Measurements from ENCODE around the gene QPCT. TPM values are rescaled to one million over a fixed set of nuclear protein-coding genes. Genes with fewer than 3 reads are reported as not detected.

QPCT gene
- total RNA-seq, 4 donors from 2014 or later = 1.5 to 4.8 (median 3.1) TPM

DNA sequence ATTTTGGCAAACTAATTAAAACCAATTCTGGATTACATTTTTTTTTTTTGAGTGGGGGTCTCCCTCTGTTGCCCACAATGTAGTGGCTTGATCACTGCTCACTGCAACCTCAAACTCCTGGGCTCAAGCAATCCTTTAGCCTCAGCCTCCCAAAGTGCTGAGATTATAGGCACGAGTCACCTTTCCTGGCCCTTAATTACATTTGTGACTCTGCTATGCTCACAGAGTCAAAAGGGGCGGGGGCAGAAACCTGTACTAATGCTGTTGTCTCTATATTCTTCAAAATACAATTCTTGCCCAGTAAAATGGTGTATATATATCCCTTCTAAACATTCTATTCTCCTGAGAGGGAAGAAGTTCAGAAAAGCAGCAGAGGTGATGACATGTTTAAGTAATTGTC lies 43.0 kb upstream of the QPCT start:
- Histone ChIP-seq H3K36me3 (peaks cover 0 to 8% (median 0%) of the 10 kb centered on the region in 3 donors), H3K4me3 (no peak overlapping the region), H3K27me3 (no peaks in the 10 kb centered on the region), H3K9me3 (no peaks in the 10 kb centered on the region), H3K4me1 (peaks cover 0 to 31% (median 4%) of the 10 kb centered on the region in 4 donors), H3K27ac (peak overlapping the region in 1 of 4 donors; percentile 29)
- no peak for TF ChIP-seq EP300 (IDR thresholded peaks at IDR 0.05)
- WGBS, 2 donors = 60 to 74% methylated on average over 2 of the region's 2 CpGs
- DNase-seq (ENCODE audit: low spot score in 2 of 2) = no peak

GRCh38 chr2:37302701-37303252 lies 41.7 kb upstream of the QPCT start:
- DNase-seq (ENCODE audit: low spot score in 2 of 2) = no peak
- 95 to 99% methylated on average over 9 of the region's 9 CpGs for WGBS, 2 donors
- TF ChIP-seq, protein P1, sequence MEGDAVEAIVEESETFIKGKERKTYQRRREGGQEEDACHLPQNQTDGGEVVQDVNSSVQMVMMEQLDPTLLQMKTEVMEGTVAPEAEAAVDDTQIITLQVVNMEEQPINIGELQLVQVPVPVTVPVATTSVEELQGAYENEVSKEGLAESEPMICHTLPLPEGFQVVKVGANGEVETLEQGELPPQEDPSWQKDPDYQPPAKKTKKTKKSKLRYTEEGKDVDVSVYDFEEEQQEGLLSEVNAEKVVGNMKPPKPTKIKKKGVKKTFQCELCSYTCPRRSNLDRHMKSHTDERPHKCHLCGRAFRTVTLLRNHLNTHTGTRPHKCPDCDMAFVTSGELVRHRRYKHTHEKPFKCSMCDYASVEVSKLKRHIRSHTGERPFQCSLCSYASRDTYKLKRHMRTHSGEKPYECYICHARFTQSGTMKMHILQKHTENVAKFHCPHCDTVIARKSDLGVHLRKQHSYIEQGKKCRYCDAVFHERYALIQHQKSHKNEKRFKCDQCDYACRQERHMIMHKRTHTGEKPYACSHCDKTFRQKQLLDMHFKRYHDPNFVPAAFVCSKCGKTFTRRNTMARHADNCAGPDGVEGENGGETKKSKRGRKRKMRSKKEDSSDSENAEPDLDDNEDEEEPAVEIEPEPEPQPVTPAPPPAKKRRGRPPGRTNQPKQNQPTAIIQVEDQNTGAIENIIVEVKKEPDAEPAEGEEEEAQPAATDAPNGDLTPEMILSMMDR (IDR thresholded peaks at IDR 0.05) = no peak
- no peak for TF ChIP-seq EP300 (IDR thresholded peaks at IDR 0.05)
- no peak for TF ChIP-seq POLR2A (IDR thresholded peaks at IDR 0.05)

GRCh38 chr2:37306024-37306423 lies 38.4 kb upstream of the QPCT start:
- H3K4me3 ChIP-seq = no peak overlapping the region
- no peaks in the 10 kb centered on the region for H3K9me3 ChIP-seq
- no peak for DNase-seq (ENCODE audit: low spot score in 2 of 2)
- no peaks in the 10 kb centered on the region for H3K27me3 ChIP-seq
- TF ChIP-seq, protein P1 (IDR thresholded peaks at IDR 0.05) = no peak
- TF ChIP-seq EP300 (IDR thresholded peaks at IDR 0.05) (no peak), POLR2A (IDR thresholded peaks at IDR 0.05) (no peak)
- peaks cover 0 to 8% (median 0%) of the 10 kb centered on the region in 3 donors for H3K36me3 ChIP-seq
- WGBS, 2 donors = 67 to 71% methylated on average over 3 of the region's 3 CpGs
- peaks cover 0 to 58% (median 4%) of the 10 kb centered on the region in 4 donors for H3K4me1 ChIP-seq
- H3K27ac ChIP-seq = peak overlapping the region in 1 of 4 donors; percentile 33

More at GRCh38 chr2:37302701-37303252, 41.7 kb upstream of the QPCT start:
- Histone ChIP-seq H3K27ac (no peak overlapping the region), H3K27me3 (no peaks in the 10 kb centered on the region), H3K9me3 (no peaks in the 10 kb centered on the region), H3K36me3 (peaks cover 0 to 8% (median 0%) of the 10 kb centered on the region in 3 donors), H3K4me3 (no peak overlapping the region), H3K4me1 (peaks cover 0 to 45% (median 4%) of the 10 kb centered on the region in 4 donors)

- Histone ChIP-seq H3K4me1 (peaks cover 0 to 59% (median 4%) of the 10 kb centered on the region in 4 donors), H3K9me3 (no peaks in the 10 kb centered on the region), H3K36me3 (peaks cover 0 to 8% (median 0%) of the 10 kb centered on the region in 3 donors), H3K27ac (peak overlapping the region in 1 of 4 donors; percentile 14), H3K4me3 (no peak overlapping the region), H3K27me3 (no peaks in the 10 kb centered on the region)
- WGBS, 2 donors = 49 to 71% methylated on average over 2 of the region's 2 CpGs
- no peak for TF ChIP-seq EP300 (IDR thresholded peaks at IDR 0.05)
- TF ChIP-seq POLR2A (IDR thresholded peaks at IDR 0.05) = no peak
- TF ChIP-seq, protein P1 (IDR thresholded peaks at IDR 0.05) = no peak
- no peak for DNase-seq (ENCODE audit: low spot score in 2 of 2)
Measured at GRCh38 chr2:37307500-37307899, 36.9 kb upstream of the QPCT start.

DNA sequence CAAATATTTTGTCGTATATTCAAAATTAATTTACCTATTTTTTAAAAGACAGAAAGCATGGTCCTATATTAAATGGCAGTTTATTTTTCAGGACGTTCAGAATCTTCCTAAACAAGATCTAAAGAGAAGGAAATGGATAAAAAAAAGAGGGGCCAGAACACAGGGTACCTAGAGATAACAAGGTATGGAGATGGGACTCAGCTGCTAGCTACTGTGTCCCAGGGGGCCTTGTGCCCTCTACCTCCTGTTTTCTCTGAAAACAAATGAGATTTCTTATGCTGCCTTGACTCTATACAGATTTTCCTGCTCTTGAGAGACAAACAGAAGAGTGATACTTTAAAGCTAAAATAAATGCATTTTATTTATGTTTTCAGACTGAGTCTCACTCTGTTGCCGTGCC lies 29.1 kb upstream of the QPCT start:
- WGBS, 2 donors = 83 to 90% methylated on average over 3 of the region's 3 CpGs
- DNase-seq (ENCODE audit: low spot score in 2 of 2) = no peak
- Histone ChIP-seq H3K27me3 (no peaks in the 10 kb centered on the region), H3K4me1 (peaks cover 0 to 92% (median 10%) of the 10 kb centered on the region in 4 donors), H3K27ac (no peak overlapping the region), H3K4me3 (no peak overlapping the region), H3K9me3 (no peaks in the 10 kb centered on the region), H3K36me3 (peaks cover 0 to 9% (median 0%) of the 10 kb centered on the region in 3 donors)
- TF ChIP-seq POLR2A (IDR thresholded peaks at IDR 0.05) = no peak

DNA sequence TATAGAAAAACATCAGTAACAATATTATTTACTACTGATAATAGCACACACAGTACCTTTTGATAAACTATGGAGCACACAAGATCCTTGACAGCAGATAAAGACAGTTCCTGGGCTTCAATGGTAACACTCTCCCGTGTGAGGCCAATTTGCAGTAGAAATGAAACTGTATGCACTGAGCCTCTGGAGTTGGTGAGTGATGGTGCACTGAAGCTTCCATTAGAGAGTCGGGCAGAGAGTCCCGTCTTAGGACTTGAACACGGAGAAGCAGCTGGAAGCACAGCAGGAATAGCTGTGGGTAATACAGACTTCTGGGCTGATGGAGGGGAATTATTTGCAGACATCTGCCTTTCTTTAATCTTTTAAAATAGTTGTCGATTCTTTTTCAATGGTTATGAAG lies 28.2 kb upstream of the QPCT start:
- H3K27me3 ChIP-seq = no peaks in the 10 kb centered on the region
- H3K4me3 ChIP-seq = no peak overlapping the region
- H3K36me3 ChIP-seq = peaks cover 0 to 9% (median 0%) of the 10 kb centered on the region in 3 donors
- no peaks in the 10 kb centered on the region for H3K9me3 ChIP-seq
- no peak overlapping the region for H3K27ac ChIP-seq
- H3K4me1 ChIP-seq = peaks cover 0 to 92% (median 10%) of the 10 kb centered on the region in 4 donors
- DNase-seq (ENCODE audit: low spot score in 2 of 2) = no peak
- TF ChIP-seq, protein P1 (IDR thresholded peaks at IDR 0.05) = no peak
- no peak for TF ChIP-seq POLR2A (IDR thresholded peaks at IDR 0.05)
- no peak for TF ChIP-seq EP300 (IDR thresholded peaks at IDR 0.05)
- 82 to 88% methylated on average over 5 of the region's 5 CpGs for WGBS, 2 donors

Measured in tibial nerve (tissue), 4 donors.